ENCODE results near the gene ST8SIA6. TPM values are rescaled to one million over a fixed set of nuclear protein-coding genes. Genes with fewer than 3 reads are reported as not detected.

ST8SIA6 gene
- total RNA-seq, 1 experiment from 2014 or later: 1.3 TPM

GRCh38 chr10:17464545-17464944, 10.2 kb upstream of the ST8SIA6 start:
- Histone ChIP-seq H3K9ac (ENCODE audit: low read length) (no peak overlapping the region), H3K27ac (ENCODE audit: low read depth, low read length) (no peak overlapping the region), H3K9me2 (ENCODE audit: insufficient read depth) (no peaks in the 10 kb centered on the region), H4K20me1 (ENCODE audit: insufficient read depth) (no peaks in the 10 kb centered on the region), H3K36me3 (ENCODE audit: control insufficient read depth in 1 of 2, insufficient read depth in 2 of 2, low read length in 2 of 2) (no peaks in the 10 kb centered on the region), H3K27me3 (ENCODE audit: insufficient read depth, low read length) (no peaks in the 10 kb centered on the region), H3K4me1 (ENCODE audit: control insufficient read depth in 1 of 2, insufficient read depth in 2 of 2, low read length in 2 of 2) (0 out of 4 replicates have a peak, but pooled peaks cover 0 to 5% of the 10 kb centered on the region in 2 experiments), H3K9me3 (ENCODE audit: control insufficient read depth in 1 of 2, insufficient read depth in 1 of 2, low read depth in 1 of 2, low read length in 2 of 2) (no peaks in the 10 kb centered on the region), H3K4me2 (ENCODE audit: low read length) (no peak overlapping the region), H2AFZ (ENCODE audit: low read depth, low read length, poor library complexity, severe bottlenecking) (no peak overlapping the region), H3K4me3 (replicated peaks in 1 of 2; ENCODE audit: low read depth in 1 of 2, low read length in 2 of 2) (no peak overlapping the region), H3K79me2 (ENCODE audit: insufficient read depth, low read length) (no peaks in the 10 kb centered on the region)
- BruUV-seq (replicated peaks): no TSS peak
- CTCF ChIA-PET: no interaction called here
- POLR2A ChIA-PET: no interaction called here
- intact Hi-C loops (cut with micrococcal nuclease): no loop called here
- RAD21 ChIA-PET (ENCODE audit: low non-redundant PET in 1 of 2, low total read pairs in 2 of 2, uncharacterized antibody in 2 of 2, unreplicated experiment in 2 of 2): interaction anchor here in 1 of 2 experiments (0.6 kb wide), 1 partner anchor 10 kb away, joined by 7 read pairs; no protein-coding TSS in a partner anchor
- DNase-seq (ENCODE audit: low read depth, low spot score): no peak
- ATAC-seq: no peak
- TF ChIP-seq POLR2AphosphoS5 (IDR thresholded peaks at IDR 0.05; ENCODE audit: low read depth, low read length): no peak
- no peak for TF ChIP-seq ELF1 (IDR thresholded peaks at IDR 0.05; ENCODE audit: borderline replicate concordance, low read depth)
- no peak for TF ChIP-seq REST (IDR thresholded peaks at IDR 0.05; ENCODE audit: low read depth)
- TF ChIP-seq CEBPB (IDR thresholded peaks at IDR 0.05; ENCODE audit: low read depth): no peak
- TF ChIP-seq CBX3 (IDR thresholded peaks at IDR 0.05; ENCODE audit: low read depth): no peak
- TF ChIP-seq EGR1 (IDR thresholded peaks at IDR 0.05; ENCODE audit: low read depth): no peak
- no peak for TF ChIP-seq ZFX (IDR thresholded peaks at IDR 0.05)
- no peak for TF ChIP-seq RAD21 (IDR thresholded peaks at IDR 0.05; ENCODE audit: low read depth)
- no peak for TF ChIP-seq ZBTB33 (IDR thresholded peaks at IDR 0.05; ENCODE audit: extremely low read depth, insufficient replicate concordance, low read length)
- TF ChIP-seq EZH2phosphoT487 (IDR thresholded peaks at IDR 0.05; ENCODE audit: borderline replicate concordance): no peak
- TF ChIP-seq EZH2 (IDR thresholded peaks at IDR 0.05): no peak
- no peak for TF ChIP-seq SP1 (IDR thresholded peaks at IDR 0.05; ENCODE audit: low read depth)
- no peak for TF ChIP-seq SRF (IDR thresholded peaks at IDR 0.05; ENCODE audit: low read depth)
- no peak for TF ChIP-seq JUND (IDR thresholded peaks at IDR 0.05)
- no peak for TF ChIP-seq TCF7L2 (IDR thresholded peaks at IDR 0.05; ENCODE audit: borderline replicate concordance, extremely low read depth, insufficient read depth, insufficient read length)
- no peak for TF ChIP-seq ZNF274 (IDR thresholded peaks at IDR 0.05; ENCODE audit: low read depth, low read length)

All from HCT116 (cell line).